GM19043 (cell line): ENCODE measurements around the gene PRF1.
"Not testable (repeated sequence)": the region's sequence is repeated elsewhere in the genome, so short reads cannot be mapped to it uniquely, and the experiment has no call there.

ENCODE experiments used
- ATAC-seq: cut with Tn5 transposase; IDR thresholded peaks from one replicate; pipeline ENCODE4 v1.9.1; 2021; ENCODE audit warnings: low read depth; ENCODE audit not compliant: unreplicated experiment

The PRF1 gene

DNA sequence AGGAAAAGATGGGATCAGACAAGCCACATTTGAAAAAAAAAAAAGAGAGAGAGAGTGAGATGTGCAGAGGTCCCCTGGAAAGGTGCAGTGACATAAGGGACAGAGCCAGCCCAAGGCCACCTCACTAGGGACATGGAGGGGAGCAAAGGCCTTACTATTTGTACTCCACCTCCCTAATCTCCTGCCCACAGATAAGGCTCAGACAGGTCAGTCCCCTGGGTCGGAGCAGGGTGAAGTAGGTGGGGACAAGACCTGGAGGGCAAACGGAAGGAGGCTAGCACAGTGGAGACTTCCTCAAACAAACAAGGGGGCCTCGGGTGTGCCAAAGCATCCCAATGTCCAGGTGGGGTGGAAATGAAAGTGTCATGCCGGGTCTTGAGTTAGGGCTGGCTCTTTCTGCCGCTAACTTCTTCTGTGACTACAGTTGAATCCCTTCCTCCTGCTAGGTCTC is 7.0 kb downstream of the PRF1 start:
- no peak for ATAC-seq

DNA sequence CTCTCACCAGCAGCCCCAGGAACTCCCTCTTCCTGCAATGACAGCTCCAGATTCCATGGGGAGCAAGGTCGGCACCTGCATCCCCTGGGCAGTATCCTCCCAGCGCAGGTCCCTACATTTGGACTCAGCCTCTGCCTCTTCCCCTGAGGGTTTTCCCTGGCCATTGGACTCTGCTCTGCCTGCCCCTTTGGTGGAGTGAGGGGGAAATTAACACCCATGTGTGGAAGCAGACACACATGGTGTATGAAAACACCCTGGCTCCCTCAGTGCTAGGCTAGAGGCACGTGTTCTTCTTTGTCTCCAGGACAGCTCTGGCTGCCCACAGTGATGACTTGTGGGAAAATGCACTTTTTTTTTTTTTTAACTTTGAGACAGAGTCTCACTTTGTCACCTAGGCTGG is 8.4 kb downstream of the PRF1 start:
- no peak for ATAC-seq

DNA sequence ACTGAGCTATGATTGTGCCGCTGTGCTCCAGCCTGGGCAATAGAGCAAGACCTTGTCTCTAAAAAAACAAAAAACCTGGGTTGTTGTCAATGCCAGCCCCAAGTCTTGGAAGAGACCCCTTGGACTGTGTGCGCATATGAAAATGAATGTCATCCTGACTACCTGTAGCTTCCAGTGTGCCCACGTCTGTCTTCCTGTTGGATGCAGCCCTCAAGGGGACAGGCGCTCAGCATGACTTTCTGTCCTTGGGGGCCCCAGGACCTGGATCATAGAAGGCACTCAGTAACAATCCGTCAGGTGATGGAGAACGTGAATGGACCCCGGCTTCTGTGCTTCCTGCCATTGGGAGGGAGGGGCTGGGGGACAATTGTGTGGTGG is 9.0 kb downstream of the PRF1 start:
- no peak for ATAC-seq

DNA sequence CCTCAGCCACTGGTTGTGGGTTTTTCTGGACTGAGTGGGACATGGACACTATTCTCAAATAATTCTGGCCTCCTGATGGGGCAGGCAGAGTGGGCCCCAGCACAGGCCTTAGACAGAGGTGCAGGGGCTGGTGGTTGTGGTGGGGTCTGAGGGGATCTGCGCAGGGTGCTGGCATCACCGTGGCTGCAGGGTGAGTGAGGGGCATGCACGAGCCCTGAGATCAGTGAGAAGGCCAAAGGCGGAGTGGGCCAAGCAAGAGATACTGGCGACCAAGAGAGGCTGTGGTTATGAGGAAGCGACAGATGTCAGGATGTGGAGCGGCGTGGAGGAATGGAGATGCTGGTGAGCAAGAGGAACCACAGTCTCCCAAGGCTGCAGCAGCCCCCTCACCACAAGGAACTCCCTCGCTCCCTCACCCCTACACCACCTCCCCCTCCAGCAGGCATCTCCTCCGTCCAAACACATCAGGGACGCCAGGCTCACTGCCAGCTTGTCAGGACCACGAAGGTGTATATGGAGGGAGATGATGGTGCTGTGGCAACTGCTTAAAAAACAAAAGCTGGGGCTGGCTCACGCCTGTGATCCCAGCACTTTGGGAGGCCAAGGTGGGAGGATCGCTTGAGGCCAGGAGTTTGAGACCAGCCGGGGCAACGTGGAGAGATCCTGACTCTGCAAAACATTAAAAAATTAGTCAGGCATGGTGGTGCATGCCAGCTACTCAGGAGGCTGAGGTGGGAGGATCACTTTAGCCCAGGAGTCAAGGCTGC is 9.6 kb downstream of the PRF1 start:
- no peak for ATAC-seq

DNA sequence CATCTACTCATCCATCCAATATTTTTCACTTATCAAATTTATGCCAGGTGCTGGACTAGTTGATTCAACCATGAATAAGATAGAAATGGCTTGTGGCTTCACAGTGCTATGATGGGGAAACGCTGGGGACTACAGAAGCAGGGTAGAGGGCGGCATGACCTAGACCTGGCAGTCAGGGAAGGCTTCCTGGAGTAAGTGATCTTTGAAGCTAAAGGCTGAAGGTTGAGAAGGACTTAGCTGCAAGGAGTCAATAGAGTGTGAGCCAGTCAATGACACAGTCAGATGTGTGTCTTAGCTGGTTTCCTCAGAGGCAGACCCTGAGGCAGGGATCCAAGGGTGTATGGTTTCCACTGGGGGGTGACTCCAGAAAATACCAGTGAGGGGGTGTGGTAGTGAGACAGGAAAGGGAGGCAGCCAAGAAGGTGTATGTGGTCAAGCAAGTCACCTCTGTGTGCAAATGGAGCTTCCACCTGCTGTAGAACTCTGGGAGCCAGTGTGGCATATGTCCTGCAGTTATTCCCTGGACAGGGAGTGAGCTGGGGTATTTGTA is 10.3 kb downstream of the PRF1 start:
- no peak for ATAC-seq

DNA sequence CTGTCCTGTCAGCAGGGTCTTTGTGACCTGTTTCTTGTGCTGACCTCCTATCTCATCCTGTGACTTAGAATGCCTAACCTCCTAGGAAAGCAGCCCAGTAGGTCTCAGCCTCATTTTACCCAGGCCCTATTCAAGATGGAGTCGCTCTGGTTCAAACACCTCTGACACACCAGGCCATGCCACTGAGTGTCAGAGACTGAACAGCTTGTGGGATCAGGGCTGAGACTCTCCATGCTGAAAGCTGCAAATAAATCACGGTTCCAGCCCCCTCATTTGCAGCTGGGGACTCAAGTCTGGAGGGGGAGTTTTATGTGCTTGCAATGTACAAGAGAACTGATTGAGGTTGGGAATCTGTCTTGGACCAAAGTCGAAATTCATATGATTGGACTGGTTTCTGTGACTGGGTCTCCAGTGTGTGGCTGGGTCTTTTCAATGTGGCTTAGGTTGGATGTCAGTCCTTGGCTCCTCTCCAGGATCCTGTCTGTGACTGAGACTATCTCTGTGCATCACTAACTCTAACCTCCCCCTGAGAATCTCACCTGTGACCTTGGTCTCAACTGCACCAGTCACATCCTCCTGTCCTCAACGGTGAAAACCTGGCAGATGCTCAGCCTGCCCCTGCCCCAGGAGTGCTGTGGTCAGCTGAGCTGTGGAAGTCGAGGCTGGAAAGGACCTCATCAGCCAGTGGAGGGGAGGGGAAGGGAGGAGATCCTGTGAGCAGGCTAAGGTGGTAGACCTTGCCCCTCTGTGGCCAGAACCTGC is 11.7 kb downstream of the PRF1 start:
- no peak for ATAC-seq

DNA sequence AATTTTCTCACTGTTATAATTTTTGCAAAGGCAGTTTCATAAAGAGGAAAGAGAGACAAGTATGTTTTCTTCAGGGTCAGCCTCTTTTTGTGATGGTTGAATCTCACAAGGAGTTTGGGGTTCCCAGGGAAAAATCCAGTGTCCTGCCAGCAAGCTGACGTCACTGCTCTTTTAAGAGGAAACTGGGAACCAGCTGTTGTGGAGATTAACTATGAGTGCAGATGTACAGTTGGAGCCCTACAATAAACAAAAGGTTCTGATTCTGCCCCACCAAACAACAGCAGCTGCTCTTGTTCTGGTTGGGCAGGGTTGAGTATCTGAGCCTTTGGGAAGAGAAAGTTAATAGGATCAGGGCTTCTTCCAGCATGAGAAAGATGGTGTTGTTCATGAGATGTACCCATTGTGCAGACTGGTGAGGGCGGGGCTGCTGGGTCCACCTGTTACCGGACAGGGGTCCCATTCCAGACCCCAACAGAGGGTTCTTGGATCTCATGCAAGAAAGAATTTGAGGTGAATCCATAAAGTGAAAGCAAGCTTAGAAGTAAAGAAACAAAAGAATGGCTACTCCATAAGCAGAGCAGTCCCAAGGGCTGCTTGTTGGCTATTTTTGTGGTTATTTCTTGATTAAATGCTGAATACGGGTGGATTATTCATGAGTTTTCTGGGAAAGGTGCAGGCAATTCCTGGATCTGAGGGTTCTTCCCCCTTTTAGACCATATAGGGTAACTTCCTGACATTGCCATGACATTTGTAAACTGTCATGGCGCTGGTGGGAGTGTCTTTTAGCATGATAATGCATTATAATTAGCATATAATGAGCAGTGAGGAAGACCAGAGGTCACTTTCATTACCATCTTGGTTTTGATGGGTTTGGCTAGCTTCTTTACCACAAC is 12.5 kb downstream of the PRF1 start:
- ATAC-seq = no peak

DNA sequence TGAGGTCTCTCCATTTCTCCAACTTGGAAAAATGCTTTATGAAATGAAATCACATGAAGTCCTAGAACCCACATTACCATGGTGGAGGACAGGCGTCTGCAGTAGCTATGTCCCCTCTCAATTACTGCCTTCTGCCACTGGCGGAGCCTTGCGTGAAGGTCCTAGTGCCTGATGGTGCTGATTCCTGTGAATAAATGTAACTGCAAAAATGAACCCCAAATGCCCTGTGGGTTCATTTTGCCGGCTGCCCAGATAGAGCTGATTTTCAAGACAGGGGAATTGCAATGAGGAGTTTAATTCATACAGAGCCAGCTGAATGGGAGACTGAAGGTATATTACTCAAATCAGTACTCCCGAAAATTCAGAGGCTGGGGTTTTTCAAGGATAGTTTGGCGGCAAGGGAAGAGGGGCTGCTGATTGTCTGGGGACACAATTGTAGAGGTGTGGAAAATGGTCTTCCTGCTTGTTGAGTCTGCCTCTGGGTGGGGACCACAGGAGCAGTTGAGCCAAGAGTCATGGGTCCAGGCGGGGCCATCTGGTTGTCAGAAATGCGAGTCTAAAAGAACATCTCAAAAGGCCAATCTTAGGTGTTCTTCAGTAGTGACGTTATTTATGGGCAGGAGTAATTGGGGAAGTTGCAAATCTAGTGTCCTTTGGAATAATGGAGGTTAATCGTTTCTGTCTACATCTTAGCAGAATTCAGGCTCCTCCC is 13.5 kb downstream of the PRF1 start:
- no peak for ATAC-seq

DNA sequence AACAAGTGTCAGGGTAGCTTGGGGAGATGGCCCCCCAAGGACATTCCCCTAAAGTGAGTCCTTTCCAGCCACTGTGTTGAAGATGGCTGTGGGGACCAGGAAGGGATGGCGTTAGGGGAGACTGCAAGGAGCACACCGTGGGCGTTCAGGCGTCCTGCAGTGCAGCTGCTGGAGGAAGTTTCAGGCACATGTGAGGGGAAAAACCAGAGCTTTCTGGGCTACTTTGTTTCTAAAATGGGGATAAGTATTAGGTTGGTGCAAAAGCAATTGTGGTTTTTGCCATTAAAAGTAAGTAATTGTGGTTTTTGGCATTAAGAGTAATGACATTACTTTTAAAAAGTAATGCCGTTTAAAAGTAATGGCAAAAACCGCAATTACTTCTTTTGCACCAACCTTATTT is 14.3 kb downstream of the PRF1 start:
- no peak for ATAC-seq

DNA sequence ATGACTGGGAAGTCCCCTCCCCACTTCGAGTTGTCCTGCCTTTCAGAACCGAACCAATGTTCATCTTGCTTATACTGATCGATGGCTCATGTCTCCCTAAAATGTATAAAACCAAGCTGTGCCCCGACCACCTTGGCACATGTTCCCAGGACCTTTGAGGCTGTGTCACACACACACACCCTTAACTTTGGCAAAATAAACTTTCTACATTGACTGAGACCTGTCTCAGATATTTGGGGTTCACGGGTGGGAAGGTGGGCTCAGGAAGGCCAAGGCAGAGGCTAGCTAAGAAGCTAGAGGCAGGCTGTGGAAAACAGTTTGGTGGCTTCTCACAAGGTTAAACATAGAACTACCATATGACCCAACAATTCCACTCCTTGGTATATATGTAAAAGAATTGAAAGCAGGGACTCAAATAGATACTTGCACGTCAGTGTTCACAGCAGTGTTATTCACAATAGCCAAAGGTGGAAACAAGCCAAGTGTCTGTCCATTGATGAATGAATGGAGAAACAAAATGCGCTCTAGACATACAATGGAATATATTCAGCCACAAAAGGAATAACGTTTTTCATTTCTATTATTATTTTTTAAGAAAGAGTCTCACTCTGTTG is 15.4 kb downstream of the PRF1 start:
- no peak for ATAC-seq

DNA sequence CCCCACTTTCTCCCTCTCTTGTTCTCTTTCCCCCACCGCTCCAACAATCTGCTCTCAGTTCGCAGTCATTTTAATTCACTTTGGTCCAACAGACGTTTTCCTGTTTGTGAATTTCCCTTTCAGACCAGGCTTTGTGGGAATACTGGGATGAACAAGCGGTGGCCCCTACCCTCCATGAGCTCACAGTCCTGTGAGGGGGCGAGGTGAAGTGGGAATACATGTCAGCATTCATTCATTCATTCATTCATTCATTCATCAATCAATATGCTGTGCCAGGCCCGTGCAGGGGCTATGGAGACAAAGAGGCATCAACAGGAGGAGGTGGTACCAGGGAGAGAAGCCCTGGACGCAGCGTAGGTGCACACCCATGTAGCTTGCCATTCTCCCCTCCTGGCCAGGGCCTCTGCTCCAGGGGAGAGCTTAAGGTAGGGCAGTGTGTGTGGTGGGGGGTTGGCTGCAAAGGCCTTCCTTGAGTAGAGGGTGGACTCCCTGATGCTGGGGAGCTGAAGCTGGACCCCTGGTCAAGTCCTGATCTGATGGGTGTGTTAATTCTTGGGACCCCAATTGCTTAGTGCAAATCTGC is 16.1 kb downstream of the PRF1 start:
- ATAC-seq = no peak

DNA sequence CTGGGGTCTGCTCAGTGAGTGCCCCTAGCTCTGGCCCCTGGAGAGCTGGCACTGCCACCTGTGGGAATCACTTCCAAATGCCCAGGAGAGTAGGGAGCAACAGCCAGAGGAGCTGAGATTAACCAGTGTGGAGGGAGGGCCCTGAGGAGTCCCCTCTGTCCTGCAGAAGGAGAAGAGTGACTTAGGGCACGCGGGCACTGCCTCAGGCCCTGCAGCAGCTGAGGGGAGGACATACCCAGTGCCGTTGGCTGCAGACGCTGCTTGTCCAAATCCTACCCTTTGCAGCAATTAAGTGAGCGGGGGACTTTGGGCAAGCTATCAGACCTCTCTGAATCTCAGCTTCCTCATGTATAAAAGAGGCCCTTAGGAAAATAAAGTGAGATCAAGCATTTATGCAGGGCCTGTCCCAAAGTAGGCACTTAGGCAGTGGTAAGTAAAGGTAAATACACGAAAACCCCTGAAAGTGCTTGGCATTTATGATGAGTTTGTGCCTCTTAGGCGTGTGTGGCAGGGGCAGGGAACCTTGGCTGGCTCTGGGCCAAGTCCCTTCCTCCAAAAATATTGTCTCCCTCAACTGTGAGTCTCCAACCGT is 16.9 kb downstream of the PRF1 start:
- no peak for ATAC-seq

DNA sequence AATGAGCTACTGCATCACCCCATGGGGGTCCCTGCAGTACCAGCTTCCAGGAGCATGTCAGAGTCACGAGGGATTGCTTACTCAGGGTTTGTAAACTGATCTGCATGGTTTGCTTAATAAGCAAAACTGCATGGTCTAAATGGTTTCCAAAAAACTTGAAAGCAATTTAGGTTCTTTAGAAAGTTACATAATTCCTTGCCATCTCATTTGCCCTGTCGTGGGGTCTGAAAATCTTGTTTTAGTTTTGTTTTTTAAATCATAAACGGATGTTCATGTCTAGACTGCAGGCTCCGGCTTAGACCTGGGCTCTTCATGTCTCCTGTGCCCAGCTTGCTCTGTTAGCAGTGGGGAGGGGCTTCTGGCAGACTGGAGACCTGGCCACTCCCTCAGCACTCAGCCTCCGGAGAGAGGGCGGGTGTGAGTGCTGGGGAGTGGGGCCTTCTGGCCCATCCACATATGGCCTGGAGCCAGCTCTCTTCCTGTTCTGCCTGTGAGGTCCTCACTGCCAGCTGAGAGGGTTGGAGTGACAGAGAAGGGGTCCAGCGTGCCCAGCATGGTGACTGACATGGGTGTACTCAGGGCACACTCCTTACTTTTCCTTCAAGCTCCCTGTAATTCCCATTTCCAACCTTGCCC is 17.5 kb downstream of the PRF1 start:
- no peak for ATAC-seq

DNA sequence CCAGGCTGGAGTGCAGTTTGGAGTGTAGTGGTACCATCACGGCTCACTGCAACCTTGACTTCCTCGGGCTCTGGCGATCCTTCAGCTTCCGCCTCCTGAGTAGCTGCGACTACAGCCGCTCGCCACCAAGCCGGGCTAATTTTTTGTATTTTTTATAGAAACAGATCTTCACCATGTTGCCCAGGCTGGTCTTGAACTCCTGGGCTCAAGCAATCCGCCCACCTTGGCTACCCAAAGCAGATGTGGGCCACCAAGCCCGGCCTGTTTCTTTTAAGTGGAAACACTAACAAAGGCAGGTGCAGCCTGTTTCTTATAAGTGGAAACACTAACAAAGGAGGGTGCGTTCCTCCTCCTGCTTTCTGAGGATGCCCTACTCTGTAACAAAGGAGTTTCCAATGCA is 18.2 kb downstream of the PRF1 start:
- no peak for ATAC-seq

DNA sequence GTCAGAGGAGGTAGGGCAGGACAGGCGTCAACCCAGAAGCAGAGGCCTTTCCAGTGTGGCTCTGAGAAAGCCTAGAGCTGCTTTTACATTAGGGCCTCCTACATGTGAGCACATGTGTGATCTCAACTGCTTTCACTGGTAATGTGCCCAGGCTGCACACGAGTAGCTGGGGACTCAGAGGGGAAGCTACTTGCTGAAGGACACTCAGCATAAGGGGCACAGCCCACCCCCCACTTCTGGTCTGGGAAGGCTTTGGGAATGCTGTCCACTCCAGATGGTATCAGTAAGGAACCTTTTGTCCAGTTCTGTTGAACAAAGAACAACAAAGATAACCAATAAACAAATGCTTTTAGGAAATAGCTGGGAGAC is 18.9 kb downstream of the PRF1 start:
- ATAC-seq = no peak

DNA sequence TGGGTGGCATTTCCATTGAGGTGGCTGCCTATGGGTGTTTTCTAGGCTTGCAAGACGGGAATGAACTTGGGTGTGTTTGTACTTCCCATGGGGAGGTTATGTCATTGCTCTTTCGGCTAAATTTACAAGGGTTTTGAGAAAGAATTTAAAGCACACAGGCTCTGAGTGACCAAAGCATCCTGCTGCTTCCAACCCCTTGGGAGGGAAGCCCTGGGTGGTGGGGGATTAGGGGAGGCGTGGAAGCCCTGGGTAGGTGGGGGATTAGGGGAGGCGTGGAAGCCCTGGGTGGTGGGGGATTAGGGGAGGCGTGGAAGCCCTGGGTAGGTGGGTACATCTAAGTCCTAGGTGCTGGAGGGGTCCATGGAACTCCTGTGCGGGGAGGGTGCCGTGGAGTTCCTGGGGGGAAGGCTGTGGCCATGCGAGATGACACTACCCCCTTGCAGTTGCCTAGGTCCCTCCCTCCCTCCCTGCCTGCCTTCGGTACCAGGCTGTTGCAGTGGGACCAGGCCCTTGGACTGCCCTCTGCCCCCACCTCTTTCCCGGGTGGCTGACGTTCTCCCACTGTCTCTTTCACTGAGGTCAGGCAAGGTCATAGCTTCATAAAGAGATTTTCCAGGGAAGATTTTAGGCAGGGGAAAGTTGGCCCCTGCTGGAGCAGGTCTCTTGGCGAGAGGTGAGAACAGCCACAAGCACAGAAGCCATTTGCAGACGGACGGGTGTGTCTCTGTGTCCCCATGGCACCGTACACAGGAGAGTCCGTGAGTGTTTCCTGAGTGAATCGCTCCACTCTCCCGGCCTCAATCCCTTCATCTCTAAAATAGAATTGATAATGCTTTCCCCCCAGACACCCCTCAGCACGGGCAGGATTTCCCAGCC is 19.5 kb downstream of the PRF1 start:
- no peak for ATAC-seq

DNA sequence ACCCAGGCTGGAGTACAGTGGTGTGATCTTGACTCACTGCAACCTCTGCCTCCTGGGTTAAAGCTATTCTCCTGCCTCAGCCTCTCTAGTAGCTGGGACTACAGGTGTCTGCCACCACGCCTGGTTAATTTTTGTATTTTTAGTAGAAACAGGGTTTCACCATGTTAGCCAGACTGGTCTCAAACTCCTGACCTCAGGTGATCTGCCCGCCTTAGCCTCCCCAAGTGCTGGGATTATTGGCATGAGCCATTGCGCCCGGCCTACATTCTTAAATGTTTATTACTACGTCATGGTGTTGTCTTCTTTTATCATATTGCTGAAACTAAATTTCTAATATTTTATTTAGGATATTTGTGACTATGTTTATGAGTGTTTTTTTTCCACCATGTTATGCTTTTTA is 21.4 kb downstream of the PRF1 start:
- ATAC-seq = not testable (repeated sequence)
